Measurements from ENCODE around the gene MGLL.

GRCh38 chr3:127645371-127646015 is 176.8 kb downstream of the MGLL start:
- no peak for TF ChIP-seq EZH2 (IDR thresholded peaks at IDR 0.05)
- no peak for TF ChIP-seq POLR2AphosphoS5 (IDR thresholded peaks at IDR 0.05; ENCODE audit: borderline replicate concordance, low read depth, low read length)

Measured in SK-N-MC (cell line).